NCI-H1048 (cell line): ENCODE results near the gene FAM156A.
"Not testable (repeated sequence)": the region's sequence is repeated elsewhere in the genome, so short reads cannot be mapped to it uniquely, and the experiment has no call there.

Experiments
- DNase-seq: peaks from one replicate; lab custom pipeline; 2025; lab: John Stamatoyannopoulos, UW

The FAM156A gene

GRCh38 chrX:52966993-52967738 lies 8.8 kb upstream of the FAM156A start:
- DNase-seq: not testable (repeated sequence)

GRCh38 chrX:52958961-52959360 lies 643 bp upstream of the FAM156A start:
- DNase-seq: not testable (repeated sequence)

- not testable (repeated sequence) for DNase-seq
These were observed 8.4 kb downstream of the FAM156A start for GRCh38 chrX:52949884-52950283.

GRCh38 chrX:52949325-52949724 lies 9.0 kb downstream of the FAM156A start:
- DNase-seq: not testable (repeated sequence)

GRCh38 chrX:52948265-52948664 lies 10.1 kb downstream of the FAM156A start:
- not testable (repeated sequence) for DNase-seq

GRCh38 chrX:52947501-52947900 lies 10.8 kb downstream of the FAM156A start:
- not testable (repeated sequence) for DNase-seq

- not testable (repeated sequence) for DNase-seq
These were observed 12.4 kb downstream of the FAM156A start for GRCh38 chrX:52945838-52946494.

GRCh38 chrX:52941728-52942127 lies 16.6 kb downstream of the FAM156A start:
- DNase-seq: not testable (repeated sequence)

- not testable (repeated sequence) for DNase-seq
These were observed 17.6 kb downstream of the FAM156A start for GRCh38 chrX:52940704-52941103.

GRCh38 chrX:52935470-52935784 lies 22.9 kb downstream of the FAM156A start:
- DNase-seq: not testable (repeated sequence)

- DNase-seq: peak; percentile 89
These were observed 23.4 kb downstream of the FAM156A start for GRCh38 chrX:52934704-52935469.

GRCh38 chrX:52933976-52934703 lies 24.2 kb downstream of the FAM156A start:
- no peak for DNase-seq

- no peak for DNase-seq
These were observed 25.1 kb downstream of the FAM156A start for GRCh38 chrX:52933213-52933612.

- DNase-seq: not testable (repeated sequence)
These were observed 28.1 kb downstream of the FAM156A start for GRCh38 chrX:52930214-52930613.

GRCh38 chrX:52923781-52924241 lies 34.5 kb downstream of the FAM156A start:
- DNase-seq: no peak

GRCh38 chrX:52914704-52915103 lies 43.6 kb downstream of the FAM156A start:
- not testable (repeated sequence) for DNase-seq

- DNase-seq: not testable (repeated sequence)
These were observed 44.6 kb downstream of the FAM156A start for GRCh38 chrX:52913681-52914080.

- DNase-seq: not testable (repeated sequence)
These were observed 48.9 kb downstream of the FAM156A start for GRCh38 chrX:52909313-52909969.

- DNase-seq: not testable (repeated sequence)
These were observed 50.4 kb downstream of the FAM156A start for GRCh38 chrX:52907900-52908299.

GRCh38 chrX:52907137-52907536 lies 51.2 kb downstream of the FAM156A start:
- DNase-seq: not testable (repeated sequence)

GRCh38 chrX:52906072-52906471 lies 52.2 kb downstream of the FAM156A start:
- not testable (repeated sequence) for DNase-seq
